Subcutaneous abdominal adipose tissue (tissue), 5 donors: ENCODE measurements around the gene BCL2A1.
"Not testable (repeated sequence)": the region's sequence is repeated elsewhere in the genome, so short reads cannot be mapped to it uniquely, and the experiment has no call there.

Source experiments
- H3K27ac ChIP-seq: one replicate; pipeline ENCODE4 v1.7.0; 2013; ENCODE audit warnings: low read depth, mild to moderate bottlenecking, inconsistent platforms, low read length, moderate library complexity
- H3K27me3 ChIP-seq, 5 donors: one replicate each; pipeline ENCODE4 v1.7.0; 2013; ENCODE audit warnings: low read length in 5 of 5, inconsistent platforms in 1 of 5; ENCODE audit not compliant: control insufficient read depth in 5 of 5, insufficient read depth in 4 of 5
- H3K36me3 ChIP-seq, 5 donors: one replicate each; pipeline ENCODE4 v1.7.0; 2013; ENCODE audit warnings: low read length in 5 of 5; ENCODE audit not compliant: control insufficient read depth in 5 of 5, insufficient read depth in 5 of 5
- H3K4me1 ChIP-seq, 5 donors: one replicate each; pipeline ENCODE4 v1.7.0; 2013; ENCODE audit warnings: low read length in 5 of 5, mild to moderate bottlenecking in 3 of 5, moderate library complexity in 1 of 5; ENCODE audit not compliant: control insufficient read depth in 5 of 5, insufficient read depth in 5 of 5
- H3K4me3 ChIP-seq, 5 donors: one replicate each; pipeline ENCODE4 v1.7.0; 2013; ENCODE audit warnings: low read length in 5 of 5, low read depth in 1 of 5
- H3K9ac ChIP-seq, 5 donors: one replicate each; pipeline ENCODE4 v1.7.0; 2013; ENCODE audit warnings: low read length in 5 of 5, mild to moderate bottlenecking in 4 of 5, moderate library complexity in 3 of 5
- H3K9me3 ChIP-seq, 5 donors: one replicate each; pipeline ENCODE4 v1.7.0; 2013; ENCODE audit warnings: low read length in 5 of 5; ENCODE audit not compliant: control insufficient read depth in 5 of 5
- donor health status: healthy.
- donor health status: healthy.
- donor health status: healthy.
- donor health status: healthy.
- donor health status: healthy.

Gene BCL2A1

GRCh38 chr15:79948095-79948695, 22.8 kb downstream of the BCL2A1 start:
- no peaks in the 10 kb centered on the region for H3K4me1 ChIP-seq
- no peak overlapping the region for H3K9ac ChIP-seq
- H3K4me3 ChIP-seq = no peak overlapping the region
- H3K36me3 ChIP-seq = no peaks in the 10 kb centered on the region
- no peak overlapping the region for H3K27ac ChIP-seq
- no peaks in the 10 kb centered on the region for H3K27me3 ChIP-seq
- no peaks in the 10 kb centered on the region for H3K9me3 ChIP-seq

GRCh38 chr15:79947009-79947408, 24.0 kb downstream of the BCL2A1 start:
- Histone ChIP-seq H3K36me3 (no peaks in the 10 kb centered on the region), H3K9ac (no peak overlapping the region), H3K27ac (no peak overlapping the region), H3K27me3 (no peaks in the 10 kb centered on the region), H3K4me3 (no peak overlapping the region), H3K9me3 (no peaks in the 10 kb centered on the region), H3K4me1 (no peaks in the 10 kb centered on the region)

- Histone ChIP-seq H3K27ac (no peak overlapping the region), H3K4me1 (no peaks in the 10 kb centered on the region), H3K4me3 (no peak overlapping the region), H3K27me3 (peaks cover 0 to 3% (median 0%) of the 10 kb centered on the region in 5 donors), H3K9me3 (no peaks in the 10 kb centered on the region), H3K36me3 (no peaks in the 10 kb centered on the region), H3K9ac (no peak overlapping the region)
Measured at GRCh38 chr15:79944622-79945021, 26.4 kb downstream of the BCL2A1 start.

GRCh38 chr15:79943820-79944219, 27.2 kb downstream of the BCL2A1 start:
- no peaks in the 10 kb centered on the region for H3K36me3 ChIP-seq
- no peaks in the 10 kb centered on the region for H3K4me1 ChIP-seq
- H3K27me3 ChIP-seq = peaks cover 0 to 3% (median 0%) of the 10 kb centered on the region in 5 donors
- H3K9me3 ChIP-seq = no peaks in the 10 kb centered on the region
- no peak overlapping the region for H3K9ac ChIP-seq
- H3K4me3 ChIP-seq = no peak overlapping the region
- H3K27ac ChIP-seq = no peak overlapping the region

- no peak overlapping the region for H3K9ac ChIP-seq
- no peaks in the 10 kb centered on the region for H3K36me3 ChIP-seq
- peaks cover 0 to 3% (median 0%) of the 10 kb centered on the region in 5 donors for H3K27me3 ChIP-seq
Measured at GRCh38 chr15:79942741-79943481, 28.1 kb downstream of the BCL2A1 start.

GRCh38 chr15:79939399-79939798, 31.6 kb downstream of the BCL2A1 start:
- Histone ChIP-seq H3K4me3 (no peak overlapping the region), H3K9ac (no peak overlapping the region), H3K27ac (no peak overlapping the region), H3K9me3 (no peaks in the 10 kb centered on the region), H3K27me3 (peaks cover 0 to 3% (median 0%) of the 10 kb centered on the region in 5 donors), H3K36me3 (no peaks in the 10 kb centered on the region), H3K4me1 (no peaks in the 10 kb centered on the region)

More at GRCh38 chr15:79942741-79943481, 28.1 kb downstream of the BCL2A1 start:
- Histone ChIP-seq H3K4me3 (no peak overlapping the region), H3K9me3 (no peaks in the 10 kb centered on the region), H3K4me1 (no peaks in the 10 kb centered on the region), H3K27ac (no peak overlapping the region)

- Histone ChIP-seq H3K27ac (no peak overlapping the region), H3K4me1 (no peaks in the 10 kb centered on the region), H3K4me3 (no peak overlapping the region), H3K9ac (no peak overlapping the region), H3K27me3 (peaks cover 0 to 6% (median 3%) of the 10 kb centered on the region in 5 donors), H3K36me3 (no peaks in the 10 kb centered on the region), H3K9me3 (no peaks in the 10 kb centered on the region)
Measured at GRCh38 chr15:79938143-79938542, 32.9 kb downstream of the BCL2A1 start.

- H3K4me3 ChIP-seq, H3K27ac ChIP-seq, H3K4me1 ChIP-seq: not testable (repeated sequence)
Measured at GRCh38 chr15:79935556-79936201, 35.3 kb downstream of the BCL2A1 start.

GRCh38 chr15:79933231-79933630, 37.8 kb downstream of the BCL2A1 start:
- Histone ChIP-seq H3K36me3 (no peaks in the 10 kb centered on the region), H3K27ac (no peak overlapping the region), H3K27me3 (peaks cover 0 to 10% (median 0%) of the 10 kb centered on the region in 5 donors)

More at GRCh38 chr15:79935556-79936201, 35.3 kb downstream of the BCL2A1 start:
- H3K36me3 ChIP-seq, H3K9ac ChIP-seq, H3K9me3 ChIP-seq, H3K27me3 ChIP-seq: not testable (repeated sequence)

GRCh38 chr15:79932447-79932846, 38.5 kb downstream of the BCL2A1 start:
- no peak overlapping the region for H3K27ac ChIP-seq
- H3K9ac ChIP-seq = no peak overlapping the region

More at GRCh38 chr15:79933231-79933630, 37.8 kb downstream of the BCL2A1 start:
- H3K4me1 ChIP-seq = no peaks in the 10 kb centered on the region
- H3K4me3 ChIP-seq = no peak overlapping the region
- H3K9ac ChIP-seq = no peak overlapping the region
- H3K9me3 ChIP-seq = no peaks in the 10 kb centered on the region

More at GRCh38 chr15:79932447-79932846, 38.5 kb downstream of the BCL2A1 start:
- Histone ChIP-seq H3K4me3 (no peak overlapping the region), H3K27me3 (peaks cover 0 to 10% (median 0%) of the 10 kb centered on the region in 5 donors), H3K9me3 (no peaks in the 10 kb centered on the region), H3K36me3 (no peaks in the 10 kb centered on the region), H3K4me1 (no peaks in the 10 kb centered on the region)
